H1 (cell line): Measurements from ENCODE around the gene PID1. TPM values are rescaled to one million over a fixed set of nuclear protein-coding genes. Genes with fewer than 3 reads are reported as not detected.

Experiments used
- CREB1 ChIP-seq: IDR thresholded peaks from 2 replicates; pipeline ENCODE4 v1.6.1; 2012; ENCODE audit warnings: inconsistent platforms
- GTF2F1 ChIP-seq: IDR thresholded peaks from 2 replicates; pipeline ENCODE4 v1.6.1; 2012; ENCODE audit warnings: low read depth, low read length, improper control_type of control experiment, borderline replicate concordance
- NANOG ChIP-seq: IDR thresholded peaks from 2 replicates; pipeline ENCODE4 v1.6.1; 2011; ENCODE audit warnings: low read length, low read depth, mild to moderate bottlenecking, inconsistent platforms; ENCODE audit not compliant: insufficient read depth, poor library complexity, severe bottlenecking
- TBP ChIP-seq: IDR thresholded peaks from 2 replicates; pipeline ENCODE4 v1.6.1; 2011; ENCODE audit warnings: low read depth, low read length, improper control_type of control experiment
- polyA plus RNA-seq, 7 experiments: library from polyadenylated mRNA; depleted of rRNA in 3 of 7; stranded (reverse) in 5 of 7; unstranded in 2 of 7; fragments of >200 nt in 5 of 7; fragments of 200-250 nt in 2 of 7; gene quantifications; 1 replicate in 5 of 7; 2 replicates in 1 of 7; 4 replicates in 1 of 7; pipeline versions ENCODE4 v1.2.1 to v1.2.3, GENCODE V29; 2011 to 2013; ENCODE audit warnings: missing spikeins in 2 of 7, mixed read lengths in 2 of 7
- total RNA-seq: library from RNA; stranded (reverse); fragmentation: NEBNext Ultra II Directional; extraction: Animal tissue kit (Norgen Biotek cat#: 25700); gene quantifications from 2 replicates; pipeline ENCODE4 v1.2.1, GENCODE V29; 2021

Gene PID1
- total and polyA plus RNA-seq, 2 of the 8 experiments (the other 6 are each of a cell fraction or from before 2014, with no cell fraction given), result 1.5 to 3.3 TPM

DNA sequence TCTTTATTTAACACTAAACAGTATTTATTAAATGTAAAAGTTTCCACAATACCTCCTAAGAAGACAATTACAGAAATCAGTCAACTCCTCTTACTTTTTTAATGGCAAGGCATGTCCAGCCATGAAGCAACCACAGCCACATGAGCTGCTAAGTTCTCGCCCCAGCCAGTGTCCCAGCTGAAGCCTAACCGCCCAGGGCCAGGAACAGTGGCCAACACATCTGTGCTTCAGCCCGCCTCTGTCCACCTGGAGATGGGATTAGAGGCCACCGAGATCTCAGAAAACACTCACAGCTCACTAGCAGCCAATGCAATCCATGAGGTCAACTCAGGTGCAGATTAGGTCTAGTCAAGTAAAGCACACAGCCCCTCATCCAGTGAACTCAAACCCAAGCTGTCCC, 40.2 kb downstream of the PID1 start (continued):
- TF ChIP-seq GTF2F1, result no peak
- TF ChIP-seq CREB1, result no peak
- no peak for TF ChIP-seq NANOG
- no peak for TF ChIP-seq TBP
